Gastroesophageal sphincter (tissue), 3 donors: Measurements from ENCODE around the gene STS.

Experiments
- CTCF ChIP-seq, 4 experiments: fragments of 200-600 bp in 2 of 4; fragments of 450-650 bp in 2 of 4; sonication (generic) in 1 of 4; IDR thresholded peaks; one replicate each; pipeline ENCODE4 v1.5.1; 2017 to 2019; ENCODE audit warnings: antibody characterized with exemption in 4 of 4, mild to moderate bottlenecking in 2 of 4, moderate library complexity in 2 of 4
- EP300 ChIP-seq: sonication (generic); formaldehyde crosslinking; IDR thresholded peaks from one replicate; pipeline ENCODE4 v1.6.1; 2017; ENCODE audit warnings: antibody characterized with exemption, mild to moderate bottlenecking
- POLR2A ChIP-seq, 2 donors: fragments of 450-650 bp; IDR thresholded peaks; one replicate each; pipeline ENCODE4 v1.6.1; 2017; ENCODE audit warnings: antibody characterized with exemption in 2 of 2, mild to moderate bottlenecking in 2 of 2, moderate library complexity in 1 of 2

DNA sequence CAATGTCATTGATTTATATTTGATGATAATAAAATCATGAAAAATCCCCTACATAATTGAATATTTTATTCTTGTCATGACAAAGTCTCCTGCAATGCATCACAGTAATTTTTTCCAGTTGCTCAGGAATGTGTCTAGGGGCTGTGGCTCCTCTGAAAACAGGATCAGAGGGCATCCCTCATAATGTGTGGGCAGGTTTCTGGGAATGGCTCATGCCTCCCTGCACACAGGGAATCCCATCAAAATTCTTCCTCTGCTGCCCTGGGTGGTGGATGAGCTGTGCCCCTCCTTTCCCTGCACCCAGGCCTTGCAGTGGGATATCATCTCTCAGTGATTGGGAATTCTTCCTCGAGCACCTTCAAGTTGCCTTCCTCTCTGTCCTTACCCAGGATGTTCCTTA is 20.9 kb downstream of the STS start:
- TF ChIP-seq POLR2A (IDR thresholded peaks at IDR 0.05) = no peak
- TF ChIP-seq CTCF (IDR thresholded peaks at IDR 0.05) = no peak
- no peak for TF ChIP-seq EP300
